HCT116 (cell line): ENCODE results near the gene COL5A1. TPM values are rescaled to one million over a fixed set of nuclear protein-coding genes. Genes with fewer than 3 reads are reported as not detected.

Experiments used
- ATAC-seq: fragments of 200-7000 bp; cut with Tn5 transposase; 2 replicates; pipeline ENCODE4 v1.9.1; 2020; ENCODE audit warnings: mild to moderate bottlenecking, moderate library complexity
- BruUV-seq: library from RNA; stranded (reverse); fragments of 400-500 nt; replicated peaks from 2 replicates; lab custom pipeline; 2021; lab: Mats Ljungman, UMichigan
- CTCF ChIA-PET: fragments of 300-600 bp; sonication (Branson Sonifier 250); formaldehyde crosslinking; loops from one replicate; lab custom pipeline; 2021; ENCODE audit warnings: antibody characterized with exemption; lab: Charles Lee
- POLR2A ChIA-PET: fragments of 300-600, 350-600 bp; sonication (Branson Sonifier 250); formaldehyde crosslinking; loops from one replicate; lab custom pipeline; 2021; ENCODE audit warnings: antibody characterized with exemption; lab: Charles Lee
- RAD21 ChIA-PET, 2 experiments: fragments of 300-600 bp; sonication (Branson Sonifier 250); formaldehyde crosslinking; loops; one replicate each; lab custom pipeline; 2023; ENCODE audit warnings: low total read pairs in 2 of 2; ENCODE audit not compliant: uncharacterized antibody in 2 of 2, unreplicated experiment in 2 of 2, low non-redundant PET in 1 of 2; lab: Charles Lee
- DNase-seq: peaks from one replicate; pipeline ENCODE4 v3.0.0-alpha.2; 2010; ENCODE audit warnings: low read depth, low spot score
- H2AFZ ChIP-seq: fragments of 200-600 bp; shearing (Covaris generic), sonication (generic); 2 replicates; pipeline ENCODE4 v1.6.1; 2017; ENCODE audit warnings: low read depth, mixed run types, mixed read lengths, antibody characterized with exemption, low read length; ENCODE audit not compliant: poor library complexity, severe bottlenecking
- H3K27ac ChIP-seq: 2 replicates; pipeline ENCODE4 v1.5.1; 2012; ENCODE audit warnings: low read depth, low read length
- H3K27me3 ChIP-seq: fragments of 200-600 bp; sonication (generic); 2 replicates; pipeline ENCODE4 v1.6.1; 2016; ENCODE audit warnings: mixed run types, low read length, mixed read lengths; ENCODE audit not compliant: insufficient read depth
- H3K36me3 ChIP-seq, 2 experiments: fragments of 200-500 bp in 1 of 2; fragments of 200-600 bp in 1 of 2; sonication (Bioruptor generic) in 1 of 2; sonication (generic) in 1 of 2; 2 replicates each; pipeline versions ENCODE4 v1.5.1 to v1.6.1; 2014 to 2016; ENCODE audit warnings: low read length in 2 of 2, inconsistent platforms in 1 of 2, mixed read lengths in 1 of 2, mixed run types in 1 of 2; ENCODE audit not compliant: insufficient read depth in 2 of 2, control insufficient read depth in 1 of 2
- H3K4me1 ChIP-seq, 2 experiments: fragments of 200-600 bp in 1 of 2; sonication (generic) in 1 of 2; 2 replicates each; pipeline versions ENCODE4 v1.5.1 to v1.6.1; 2012 to 2017; ENCODE audit warnings: low read length in 2 of 2, inconsistent platforms in 1 of 2, mild to moderate bottlenecking in 1 of 2, mixed read lengths in 1 of 2, mixed run types in 1 of 2, moderate library complexity in 1 of 2; ENCODE audit not compliant: insufficient read depth in 2 of 2, control insufficient read depth in 1 of 2
- H3K4me2 ChIP-seq: fragments of 200-600 bp; sonication (generic); 2 replicates; pipeline ENCODE4 v1.6.1; 2017; ENCODE audit warnings: mixed run types, low read length, mixed read lengths
- H3K4me3 ChIP-seq, 2 experiments: fragments of 200-600 bp in 1 of 2; sonication (generic) in 1 of 2; replicated peaks in 1 of 2; 2 replicates each; pipeline ENCODE4 v1.5.1; 2011 to 2016; ENCODE audit warnings: low read length in 2 of 2, control low read depth in 1 of 2, low read depth in 1 of 2, mild to moderate bottlenecking in 1 of 2, mixed read lengths in 1 of 2, mixed run types in 1 of 2
- H3K79me2 ChIP-seq: fragments of 200-600 bp; sonication (generic); 2 replicates; pipeline ENCODE4 v1.6.1; 2017; ENCODE audit warnings: mild to moderate bottlenecking, mixed run types, low read length, moderate library complexity, mixed read lengths; ENCODE audit not compliant: insufficient read depth
- H3K9ac ChIP-seq: fragments of 200-600 bp; sonication (generic); 2 replicates; pipeline ENCODE4 v1.6.1; 2016; ENCODE audit warnings: low read length, mixed read lengths
- H3K9me2 ChIP-seq: fragments of 200-600 bp; sonication (generic), shearing (Covaris generic); 2 replicates; pipeline ENCODE4 v1.6.1; 2017; ENCODE audit warnings: mixed run types, mild to moderate bottlenecking, moderate library complexity; ENCODE audit not compliant: insufficient read depth
- H3K9me3 ChIP-seq, 2 experiments: fragments of 200-500 bp in 1 of 2; fragments of 200-600 bp in 1 of 2; sonication (Bioruptor generic) in 1 of 2; sonication (generic) in 1 of 2; 2 replicates each; pipeline ENCODE4 v1.6.1; 2014 to 2017; ENCODE audit warnings: low read length in 2 of 2, mixed read lengths in 2 of 2, inconsistent platforms in 1 of 2, low read depth in 1 of 2, mild to moderate bottlenecking in 1 of 2, mixed run types in 1 of 2, moderate library complexity in 1 of 2; ENCODE audit not compliant: control insufficient read depth in 1 of 2, insufficient read depth in 1 of 2
- H4K20me1 ChIP-seq: fragments of 200-600 bp; sonication (generic), shearing (Covaris generic); 2 replicates; pipeline ENCODE4 v1.6.1; 2017; ENCODE audit warnings: mixed run types, mild to moderate bottlenecking, moderate library complexity; ENCODE audit not compliant: insufficient read depth
- ZNF274 ChIP-seq: fragments of 200-500 bp; sonication (Bioruptor generic); IDR thresholded peaks from 2 replicates; pipeline ENCODE4 v1.6.1; 2014; ENCODE audit warnings: mild to moderate bottlenecking, low read depth, low read length, inconsistent platforms
- intact Hi-C: fragments of 100-400 bp; cut with micrococcal nuclease; formaldehyde crosslinking; loops from 2 replicates; pipeline ENCODE4 v1.10.0; 2022
- total RNA-seq: library from RNA; stranded (reverse); gene quantifications from one replicate; pipeline ENCODE4 v1.2.1, GENCODE V29; 2021; ENCODE audit not compliant: unreplicated experiment
- TF ChIP-seq, protein P1 (sequence below), 3 experiments: fragments of 200-600 bp in 1 of 3; sonication (generic) in 1 of 3; IDR thresholded peaks in 2 of 3; conservative IDR thresholded peaks in 1 of 3; 2 replicates each; pipeline ENCODE4 v1.5.1; 2012 to 2017; ENCODE audit warnings: low read depth in 2 of 3, low read length in 2 of 3, antibody characterized with exemption in 1 of 3, borderline replicate concordance in 1 of 3, control low read depth in 1 of 3, mild to moderate bottlenecking in 1 of 3, mixed read lengths in 1 of 3, mixed run types in 1 of 3, moderate library complexity in 1 of 3; ENCODE audit not compliant: insufficient read depth in 1 of 3
- TF ChIP-seq, protein P2 (sequence below): IDR thresholded peaks from 2 replicates; pipeline ENCODE4 v1.6.1; 2012
- TF ChIP-seq, protein P3 (sequence below): IDR thresholded peaks from 2 replicates; pipeline ENCODE4 v1.6.1; 2012; ENCODE audit warnings: low read depth

The COL5A1 gene
- total RNA-seq, 1 experiment from 2014 or later = 0.30 TPM

DNA sequence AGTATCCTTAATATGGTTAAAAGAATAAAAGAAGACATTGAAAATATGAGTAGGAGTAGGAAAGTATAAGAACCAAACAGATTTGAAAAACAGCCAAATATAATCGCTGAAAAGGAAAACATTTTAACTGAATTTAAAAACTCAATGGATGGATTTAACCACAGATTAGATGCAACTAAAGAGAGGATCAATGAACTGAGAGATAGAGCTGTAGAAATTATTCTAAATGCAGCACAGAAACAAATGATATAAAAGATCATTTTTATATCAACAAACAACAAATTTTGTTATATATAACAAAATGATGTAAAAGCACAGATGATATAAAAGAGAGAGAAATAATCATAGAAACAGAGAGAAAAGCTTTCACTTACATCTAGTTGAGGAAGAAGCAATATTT lies 29.3 kb upstream of the COL5A1 start:
- H3K9me3 ChIP-seq = peaks cover 8 to 23% of the 10 kb centered on the region in 2 experiments; a peak in 3 of 4 replicates
- H3K27me3 ChIP-seq = no peaks in the 10 kb centered on the region
- H3K36me3 ChIP-seq = no peaks in the 10 kb centered on the region
- ChIA-PET POLR2A (no interaction called here), CTCF (no interaction called here), RAD21 (no interaction called here)
- no peaks in the 10 kb centered on the region for H4K20me1 ChIP-seq
- ATAC-seq (no peak), DNase-seq (no peak)
- H2AFZ ChIP-seq = no peak overlapping the region
- intact Hi-C loops = no loop called here
- no peaks in the 10 kb centered on the region for H3K9me2 ChIP-seq
- H3K27ac ChIP-seq = no peak overlapping the region
- TF ChIP-seq, protein P1, sequence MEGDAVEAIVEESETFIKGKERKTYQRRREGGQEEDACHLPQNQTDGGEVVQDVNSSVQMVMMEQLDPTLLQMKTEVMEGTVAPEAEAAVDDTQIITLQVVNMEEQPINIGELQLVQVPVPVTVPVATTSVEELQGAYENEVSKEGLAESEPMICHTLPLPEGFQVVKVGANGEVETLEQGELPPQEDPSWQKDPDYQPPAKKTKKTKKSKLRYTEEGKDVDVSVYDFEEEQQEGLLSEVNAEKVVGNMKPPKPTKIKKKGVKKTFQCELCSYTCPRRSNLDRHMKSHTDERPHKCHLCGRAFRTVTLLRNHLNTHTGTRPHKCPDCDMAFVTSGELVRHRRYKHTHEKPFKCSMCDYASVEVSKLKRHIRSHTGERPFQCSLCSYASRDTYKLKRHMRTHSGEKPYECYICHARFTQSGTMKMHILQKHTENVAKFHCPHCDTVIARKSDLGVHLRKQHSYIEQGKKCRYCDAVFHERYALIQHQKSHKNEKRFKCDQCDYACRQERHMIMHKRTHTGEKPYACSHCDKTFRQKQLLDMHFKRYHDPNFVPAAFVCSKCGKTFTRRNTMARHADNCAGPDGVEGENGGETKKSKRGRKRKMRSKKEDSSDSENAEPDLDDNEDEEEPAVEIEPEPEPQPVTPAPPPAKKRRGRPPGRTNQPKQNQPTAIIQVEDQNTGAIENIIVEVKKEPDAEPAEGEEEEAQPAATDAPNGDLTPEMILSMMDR (IDR thresholded peaks at IDR 0.05 in 2 of 3, conservative IDR thresholded peaks at IDR 0.05 in 1 of 3; ENCODE audit: borderline replicate concordance in 1 of 3, insufficient read depth in 1 of 3, low read depth in 2 of 3, low read length in 2 of 3) = no peak
- TF ChIP-seq ZNF274 = no peak
- TF ChIP-seq, protein P2, sequence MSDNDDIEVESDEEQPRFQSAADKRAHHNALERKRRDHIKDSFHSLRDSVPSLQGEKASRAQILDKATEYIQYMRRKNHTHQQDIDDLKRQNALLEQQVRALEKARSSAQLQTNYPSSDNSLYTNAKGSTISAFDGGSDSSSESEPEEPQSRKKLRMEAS = no peak
- TF ChIP-seq, protein P3, sequence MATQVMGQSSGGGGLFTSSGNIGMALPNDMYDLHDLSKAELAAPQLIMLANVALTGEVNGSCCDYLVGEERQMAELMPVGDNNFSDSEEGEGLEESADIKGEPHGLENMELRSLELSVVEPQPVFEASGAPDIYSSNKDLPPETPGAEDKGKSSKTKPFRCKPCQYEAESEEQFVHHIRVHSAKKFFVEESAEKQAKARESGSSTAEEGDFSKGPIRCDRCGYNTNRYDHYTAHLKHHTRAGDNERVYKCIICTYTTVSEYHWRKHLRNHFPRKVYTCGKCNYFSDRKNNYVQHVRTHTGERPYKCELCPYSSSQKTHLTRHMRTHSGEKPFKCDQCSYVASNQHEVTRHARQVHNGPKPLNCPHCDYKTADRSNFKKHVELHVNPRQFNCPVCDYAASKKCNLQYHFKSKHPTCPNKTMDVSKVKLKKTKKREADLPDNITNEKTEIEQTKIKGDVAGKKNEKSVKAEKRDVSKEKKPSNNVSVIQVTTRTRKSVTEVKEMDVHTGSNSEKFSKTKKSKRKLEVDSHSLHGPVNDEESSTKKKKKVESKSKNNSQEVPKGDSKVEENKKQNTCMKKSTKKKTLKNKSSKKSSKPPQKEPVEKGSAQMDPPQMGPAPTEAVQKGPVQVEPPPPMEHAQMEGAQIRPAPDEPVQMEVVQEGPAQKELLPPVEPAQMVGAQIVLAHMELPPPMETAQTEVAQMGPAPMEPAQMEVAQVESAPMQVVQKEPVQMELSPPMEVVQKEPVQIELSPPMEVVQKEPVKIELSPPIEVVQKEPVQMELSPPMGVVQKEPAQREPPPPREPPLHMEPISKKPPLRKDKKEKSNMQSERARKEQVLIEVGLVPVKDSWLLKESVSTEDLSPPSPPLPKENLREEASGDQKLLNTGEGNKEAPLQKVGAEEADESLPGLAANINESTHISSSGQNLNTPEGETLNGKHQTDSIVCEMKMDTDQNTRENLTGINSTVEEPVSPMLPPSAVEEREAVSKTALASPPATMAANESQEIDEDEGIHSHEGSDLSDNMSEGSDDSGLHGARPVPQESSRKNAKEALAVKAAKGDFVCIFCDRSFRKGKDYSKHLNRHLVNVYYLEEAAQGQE = no peak
- BruUV-seq = no TSS peak
- H3K79me2 ChIP-seq = no peaks in the 10 kb centered on the region
- H3K9ac ChIP-seq = no peak overlapping the region
- H3K4me1 ChIP-seq = no peaks in the 10 kb centered on the region
- no peak overlapping the region for H3K4me3 ChIP-seq
- H3K4me2 ChIP-seq = no peak overlapping the region
